Keratinocyte (primary cell): ENCODE results near the gene TENT4A. TPM values are rescaled to one million over a fixed set of nuclear protein-coding genes. Genes with fewer than 3 reads are reported as not detected.

ENCODE experiments used
- DNase-seq: peaks from one replicate; pipeline ENCODE4 v3.0.0-alpha.2; 2011; ENCODE audit warnings: low read depth, missing footprints, low spot score
- FAIRE-seq: peaks from 2 replicates; lab custom pipeline; 2011; peaks lifted over from hg19 to GRCh38; lab: Jason Lieb, UNC
- H2AFZ ChIP-seq: 2 replicates; pipeline ENCODE4 v1.6.0; 2012; ENCODE audit warnings: low read length, control low read depth, inconsistent platforms; ENCODE audit not compliant: control insufficient read depth
- H3K27ac ChIP-seq: 2 replicates; pipeline ENCODE4 v1.5.1; 2011; ENCODE audit warnings: low read length; ENCODE audit not compliant: control insufficient read depth, insufficient read depth
- H3K27me3 ChIP-seq: 3 replicates; pipeline ENCODE4 v1.6.0; 2011; ENCODE audit warnings: low read length; ENCODE audit not compliant: control insufficient read depth, insufficient read depth; ENCODE audit errors: extremely low read depth
- H3K36me3 ChIP-seq, 2 experiments: 2 replicates in 1 of 2; 3 replicates in 1 of 2; pipeline ENCODE4 v1.5.1; 2011; ENCODE audit warnings: low read length in 2 of 2, mild to moderate bottlenecking in 1 of 2; ENCODE audit not compliant: control insufficient read depth in 2 of 2, insufficient read depth in 2 of 2; ENCODE audit errors: extremely low read depth in 1 of 2
- H3K4me1 ChIP-seq: 3 replicates; pipeline ENCODE4 v1.5.1; 2011; ENCODE audit warnings: low read length; ENCODE audit not compliant: control insufficient read depth, insufficient read depth; ENCODE audit errors: extremely low read depth
- H3K4me2 ChIP-seq: 3 replicates; pipeline ENCODE4 v1.6.0; 2011; ENCODE audit warnings: low read depth, low read length; ENCODE audit not compliant: control insufficient read depth, insufficient read depth; ENCODE audit errors: extremely low read depth
- H3K4me3 ChIP-seq, 3 experiments: fragments of 200-600 bp in 1 of 3; sonication (generic) in 1 of 3; 2 replicates in 2 of 3; 3 replicates in 1 of 3; pipeline ENCODE4 v1.5.1; 2011 to 2016; ENCODE audit warnings: low read length in 3 of 3, mild to moderate bottlenecking in 3 of 3, control low read depth in 2 of 3, inconsistent platforms in 1 of 3, low read depth in 1 of 3, mixed read lengths in 1 of 3, mixed run types in 1 of 3, moderate library complexity in 1 of 3; ENCODE audit not compliant: control insufficient read depth in 2 of 3, insufficient read depth in 2 of 3; ENCODE audit errors: extremely low read depth in 1 of 3
- H3K79me2 ChIP-seq: 2 replicates; pipeline ENCODE4 v1.6.0; 2012; ENCODE audit warnings: low read length; ENCODE audit not compliant: control insufficient read depth, insufficient read depth
- H3K9ac ChIP-seq: 3 replicates; pipeline ENCODE4 v1.6.0; 2011; ENCODE audit warnings: low read length; ENCODE audit not compliant: control insufficient read depth, insufficient read depth; ENCODE audit errors: extremely low read depth
- H3K9me1 ChIP-seq: 3 replicates; pipeline ENCODE4 v1.6.0; 2011; ENCODE audit warnings: low read length; ENCODE audit not compliant: control insufficient read depth, insufficient read depth; ENCODE audit errors: extremely low read depth
- H3K9me3 ChIP-seq: 2 replicates; pipeline ENCODE4 v1.5.1; 2012; ENCODE audit warnings: low read depth, low read length; ENCODE audit not compliant: control insufficient read depth
- H4K20me1 ChIP-seq: 3 replicates; pipeline ENCODE4 v1.6.0; 2011; ENCODE audit warnings: low read length; ENCODE audit not compliant: control insufficient read depth, insufficient read depth; ENCODE audit errors: extremely low read depth
- EZH2 ChIP-seq: IDR thresholded peaks from one replicate; pipeline ENCODE4 v1.6.1; 2012; ENCODE audit warnings: inconsistent platforms, mild to moderate bottlenecking, low read length, moderate library complexity
- dilution Hi-C: fragments of 300-500 bp; cut with MboI; formaldehyde crosslinking; loops from one replicate; pipeline ENCODE4 v1.7.0; 2020; ENCODE audit warnings: low sequenced_read_pairs; ENCODE audit not compliant: extremely low pct_ligation_motif_present
- polyA plus RNA-seq, 5 experiments: library from polyadenylated mRNA; depleted of rRNA in 3 of 5; stranded (reverse) in 3 of 5; stranded (forward) in 1 of 5; unstranded in 1 of 5; fragments of >200 nt; gene quantifications; 1 replicate in 1 of 5; 2 replicates in 3 of 5; 3 replicates in 1 of 5; pipeline versions ENCODE4 v1.2.1 to v1.2.3, GENCODE V29; 2011 to 2012; ENCODE audit warnings: missing spikeins in 2 of 5, low read depth in 1 of 5, low replicate concordance in 1 of 5
- TF ChIP-seq, protein P1 (sequence below), 3 experiments: IDR thresholded peaks in 1 of 3; conservative IDR thresholded peaks in 1 of 3; optimal IDR thresholded peaks in 1 of 3; 2 replicates in 2 of 3; 3 replicates in 1 of 3; pipeline versions ENCODE3 to v1.5.1; 2011; ENCODE audit warnings: low read length in 3 of 3, mild to moderate bottlenecking in 3 of 3, moderate library complexity in 2 of 3, control low read depth in 1 of 3, inconsistent platforms in 1 of 3; ENCODE audit not compliant: insufficient read depth in 2 of 3; ENCODE audit errors: extremely low read depth in 1 of 3

The TENT4A gene
- polyA plus RNA-seq, 1 donor (not counting 4 experiments of a cell fraction or from before 2014, with no cell fraction given) = 5.9 TPM

DNA sequence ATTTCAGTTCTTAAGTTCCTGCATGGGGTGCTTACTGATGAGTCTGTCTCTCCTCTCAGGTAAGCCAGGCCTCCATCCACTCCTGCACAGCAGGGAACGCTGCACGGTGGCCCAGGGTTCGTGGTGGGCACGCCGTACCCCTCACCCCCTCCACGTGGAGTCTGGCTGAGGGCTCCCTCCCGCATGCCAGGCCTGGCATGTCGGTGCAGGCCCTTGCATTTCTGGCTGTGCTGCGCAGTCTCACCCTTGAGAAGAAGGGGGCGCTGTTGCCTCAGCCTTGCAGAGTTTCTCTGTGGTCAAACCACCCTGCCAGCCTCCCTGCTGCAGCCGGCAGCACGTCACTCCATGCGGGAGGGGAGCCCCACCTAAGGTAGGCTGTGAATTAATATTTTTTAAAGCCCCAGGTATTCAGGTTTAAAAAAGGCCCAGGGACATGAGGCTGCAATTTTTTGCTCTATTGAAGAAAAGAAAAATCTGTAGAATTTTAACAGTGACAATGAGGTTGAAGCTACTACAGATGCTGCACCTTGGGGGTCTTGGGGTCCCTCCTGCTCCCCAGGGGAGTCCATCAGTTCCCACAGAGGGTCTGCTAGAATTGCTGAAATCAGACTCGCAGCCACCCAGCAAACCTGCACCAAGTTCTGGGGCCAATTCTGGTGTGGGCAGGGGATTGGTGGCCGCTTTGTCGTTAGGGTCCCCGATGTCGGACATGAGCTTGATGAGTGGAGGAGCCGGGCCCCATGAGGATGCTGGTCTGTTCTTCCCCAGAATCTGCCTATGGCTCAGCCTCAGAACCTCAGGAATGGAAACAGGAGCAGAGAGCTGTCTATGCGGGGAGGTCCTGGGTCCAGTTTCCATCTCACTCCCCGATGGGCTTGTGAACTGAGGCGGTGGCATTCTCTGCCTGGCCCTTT, 52.6 kb downstream of the TENT4A start:
- peak overlapping the region; percentile 42 for H3K9ac ChIP-seq
- peak overlapping the region; percentile 79 for H3K4me2 ChIP-seq
- H3K27ac ChIP-seq = peak overlapping the region; percentile 53
- H3K79me2 ChIP-seq = no peaks in the 10 kb centered on the region
- FAIRE-seq = peak; percentile 82
- H3K9me3 ChIP-seq = no peaks in the 10 kb centered on the region
- dilution Hi-C loops = no loop called here
- H3K9me1 ChIP-seq = no peaks in the 10 kb centered on the region
- H4K20me1 ChIP-seq = no peaks in the 10 kb centered on the region
- TF ChIP-seq, protein P1, sequence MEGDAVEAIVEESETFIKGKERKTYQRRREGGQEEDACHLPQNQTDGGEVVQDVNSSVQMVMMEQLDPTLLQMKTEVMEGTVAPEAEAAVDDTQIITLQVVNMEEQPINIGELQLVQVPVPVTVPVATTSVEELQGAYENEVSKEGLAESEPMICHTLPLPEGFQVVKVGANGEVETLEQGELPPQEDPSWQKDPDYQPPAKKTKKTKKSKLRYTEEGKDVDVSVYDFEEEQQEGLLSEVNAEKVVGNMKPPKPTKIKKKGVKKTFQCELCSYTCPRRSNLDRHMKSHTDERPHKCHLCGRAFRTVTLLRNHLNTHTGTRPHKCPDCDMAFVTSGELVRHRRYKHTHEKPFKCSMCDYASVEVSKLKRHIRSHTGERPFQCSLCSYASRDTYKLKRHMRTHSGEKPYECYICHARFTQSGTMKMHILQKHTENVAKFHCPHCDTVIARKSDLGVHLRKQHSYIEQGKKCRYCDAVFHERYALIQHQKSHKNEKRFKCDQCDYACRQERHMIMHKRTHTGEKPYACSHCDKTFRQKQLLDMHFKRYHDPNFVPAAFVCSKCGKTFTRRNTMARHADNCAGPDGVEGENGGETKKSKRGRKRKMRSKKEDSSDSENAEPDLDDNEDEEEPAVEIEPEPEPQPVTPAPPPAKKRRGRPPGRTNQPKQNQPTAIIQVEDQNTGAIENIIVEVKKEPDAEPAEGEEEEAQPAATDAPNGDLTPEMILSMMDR (optimal IDR thresholded peaks at IDR 0.05 in 1 of 3, IDR thresholded peaks at IDR 0.05 in 1 of 3, conservative IDR thresholded peaks at IDR 0.05 in 1 of 3; ENCODE audit: extremely low read depth in 1 of 3, insufficient read depth in 2 of 3, low read length in 3 of 3) = peak in 2 of 3 experiments; percentile 87 to 94
- TF ChIP-seq EZH2 = no peak
- H3K36me3 ChIP-seq = no peaks in the 10 kb centered on the region
- peak; percentile 73 for DNase-seq
- H2AFZ ChIP-seq = peak overlapping the region; percentile 72
- H3K4me3 ChIP-seq = peak overlapping the region in 2 of 3 experiments; percentile 16 to 43
- peaks cover 21% of the 10 kb centered on the region for H3K4me1 ChIP-seq
- no peaks in the 10 kb centered on the region for H3K27me3 ChIP-seq

DNA sequence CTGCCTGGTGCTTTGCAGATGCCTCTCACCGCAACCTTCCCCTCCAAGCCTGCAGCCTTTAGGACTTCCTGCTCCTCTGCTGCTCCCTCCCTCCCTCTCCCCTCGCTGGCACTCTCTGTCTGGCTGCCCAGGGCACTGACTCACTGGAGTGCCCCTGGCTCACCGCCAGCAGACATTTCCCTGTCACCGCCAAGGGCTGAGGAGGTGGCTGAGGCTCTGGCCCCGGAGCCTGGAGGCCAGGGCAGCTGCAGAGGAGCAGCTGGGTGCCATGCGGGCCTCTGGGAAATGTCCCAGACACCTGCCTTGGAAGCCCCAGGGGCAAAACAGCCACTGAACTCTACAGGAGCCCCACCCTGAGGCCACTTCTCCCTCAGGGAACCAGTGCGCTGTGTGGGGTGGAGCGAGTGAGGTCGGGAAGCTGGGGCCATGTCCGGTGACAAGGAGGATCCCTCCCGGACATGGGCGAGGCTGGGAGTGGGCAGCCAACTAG, 53.4 kb downstream of the TENT4A start:
- Histone ChIP-seq H4K20me1 (no peaks in the 10 kb centered on the region), H3K36me3 (no peaks in the 10 kb centered on the region), H3K9me1 (no peaks in the 10 kb centered on the region), H3K9ac (peak overlapping the region; percentile 37), H3K4me1 (peaks cover 21% of the 10 kb centered on the region), H3K27ac (peak overlapping the region; percentile 53), H3K9me3 (no peaks in the 10 kb centered on the region), H3K27me3 (no peaks in the 10 kb centered on the region), H2AFZ (peak overlapping the region; percentile 64), H3K79me2 (no peaks in the 10 kb centered on the region), H3K4me2 (peak overlapping the region; percentile 79), H3K4me3 (peak overlapping the region in 1 of 3 experiments; percentile 27)
- dilution Hi-C loops = no loop called here
- DNase-seq (peak; percentile 89), FAIRE-seq (peak; percentile 71)
- TF ChIP-seq, protein P1 (optimal IDR thresholded peaks at IDR 0.05 in 1 of 3, IDR thresholded peaks at IDR 0.05 in 1 of 3, conservative IDR thresholded peaks at IDR 0.05 in 1 of 3; ENCODE audit: extremely low read depth in 1 of 3, insufficient read depth in 2 of 3, low read length in 3 of 3) = no peak
- TF ChIP-seq EZH2 = no peak
